DMS153 treated with DMSO at 0.1 percent for 48 hours (cell line): ENCODE data around the gene CACNA1D.

ENCODE experiments used
- DNase-seq: peaks from one replicate; lab custom pipeline; 2025; ENCODE audit not compliant: unreplicated experiment; lab: John Stamatoyannopoulos, UW

Gene CACNA1D

GRCh38 chr3:53525765-53526703 lies 31.6 kb downstream of the CACNA1D start:
- no peak for DNase-seq

- no peak for DNase-seq
These were observed 32.3 kb downstream of the CACNA1D start for GRCh38 chr3:53526704-53527055.

GRCh38 chr3:53530205-53530604 lies 35.8 kb downstream of the CACNA1D start:
- DNase-seq, result no peak

GRCh38 chr3:53531749-53532148 lies 37.3 kb downstream of the CACNA1D start:
- DNase-seq, result no peak

- no peak for DNase-seq
These were observed 39.1 kb downstream of the CACNA1D start for GRCh38 chr3:53533472-53533871.

GRCh38 chr3:53534216-53534615 lies 39.8 kb downstream of the CACNA1D start:
- DNase-seq, result no peak

GRCh38 chr3:53534676-53535400 lies 40.4 kb downstream of the CACNA1D start:
- DNase-seq, result no peak

GRCh38 chr3:53536282-53536681 lies 41.9 kb downstream of the CACNA1D start:
- no peak for DNase-seq

GRCh38 chr3:53544357-53544756 lies 49.9 kb downstream of the CACNA1D start:
- DNase-seq, result no peak

GRCh38 chr3:53545310-53545995 lies 51.0 kb downstream of the CACNA1D start:
- DNase-seq, result no peak

GRCh38 chr3:53545996-53546359 lies 51.6 kb downstream of the CACNA1D start:
- no peak for DNase-seq

- no peak for DNase-seq
These were observed 52.9 kb downstream of the CACNA1D start for GRCh38 chr3:53547327-53547726.

GRCh38 chr3:53550005-53550620 lies 55.7 kb downstream of the CACNA1D start:
- DNase-seq, result no peak

GRCh38 chr3:53551324-53551723 lies 56.9 kb downstream of the CACNA1D start:
- DNase-seq, result no peak

- DNase-seq, result no peak
These were observed 58.3 kb downstream of the CACNA1D start for GRCh38 chr3:53552730-53553129.

GRCh38 chr3:53553200-53553599 lies 58.8 kb downstream of the CACNA1D start:
- no peak for DNase-seq

- DNase-seq, result no peak
These were observed 60.2 kb downstream of the CACNA1D start for GRCh38 chr3:53554559-53555067.

- DNase-seq, result no peak
These were observed 60.7 kb downstream of the CACNA1D start for GRCh38 chr3:53555068-53555588.

- no peak for DNase-seq
These were observed 72.2 kb downstream of the CACNA1D start for GRCh38 chr3:53566461-53567145.

GRCh38 chr3:53570081-53570480 lies 75.7 kb downstream of the CACNA1D start:
- DNase-seq, result no peak
